NCI-H2107 treated with DMSO at 0.1 percent for 48 hours (cell line): ENCODE data around the gene MIPEP.
"Not testable (repeated sequence)": the region's sequence is repeated elsewhere in the genome, so short reads cannot be mapped to it uniquely, and the experiment has no call there.

Source experiments
- DNase-seq: peaks from one replicate; lab custom pipeline; 2025; ENCODE audit not compliant: unreplicated experiment; lab: John Stamatoyannopoulos, UW

The MIPEP gene

DNA sequence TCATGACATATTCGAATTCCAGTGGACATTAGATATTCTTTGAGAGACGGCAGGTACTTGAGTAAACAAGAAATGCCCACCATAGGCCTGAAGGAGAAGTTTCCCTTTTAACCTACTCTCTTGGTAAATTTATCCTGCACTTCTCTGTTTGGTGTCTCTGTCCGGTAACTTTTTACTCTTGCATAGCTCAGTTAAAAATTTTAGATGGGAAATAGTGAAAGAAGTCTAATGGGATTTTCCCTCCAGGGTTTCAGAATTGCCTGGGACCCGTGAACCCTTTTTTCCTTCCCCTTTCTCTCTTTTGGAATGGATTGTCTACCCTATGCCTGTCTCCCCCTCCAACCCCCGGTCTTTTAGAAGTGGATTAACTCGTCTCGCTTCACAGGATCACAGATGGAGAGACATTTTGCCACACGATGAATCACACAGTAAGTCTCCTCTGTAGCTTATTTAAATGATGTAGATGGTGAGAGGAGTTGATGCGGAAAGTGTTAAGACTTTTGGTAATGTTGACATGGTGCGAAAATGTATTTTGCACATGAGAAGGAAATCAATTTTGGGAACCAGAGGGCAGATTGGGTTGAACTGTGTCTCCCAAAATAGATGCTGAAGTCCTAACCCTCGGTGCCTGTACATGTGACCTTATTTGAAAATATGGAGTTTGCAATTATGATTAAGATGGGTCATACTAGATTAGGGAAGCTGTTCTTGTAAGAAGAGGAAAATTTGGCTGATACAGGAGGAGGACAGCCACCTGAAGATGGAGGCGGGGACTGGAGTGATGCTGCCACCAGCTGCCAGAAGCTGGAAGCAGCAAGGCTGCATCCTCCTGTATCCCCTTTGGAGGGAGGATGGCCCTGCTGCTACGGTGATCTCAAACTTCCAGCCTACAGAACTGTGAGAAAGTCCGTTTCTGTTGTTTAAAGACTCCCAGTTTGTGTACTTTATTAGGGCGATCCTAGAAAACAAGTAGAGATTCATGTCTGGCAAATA lies 711 bp upstream of the MIPEP start:
- DNase-seq = no peak

DNA sequence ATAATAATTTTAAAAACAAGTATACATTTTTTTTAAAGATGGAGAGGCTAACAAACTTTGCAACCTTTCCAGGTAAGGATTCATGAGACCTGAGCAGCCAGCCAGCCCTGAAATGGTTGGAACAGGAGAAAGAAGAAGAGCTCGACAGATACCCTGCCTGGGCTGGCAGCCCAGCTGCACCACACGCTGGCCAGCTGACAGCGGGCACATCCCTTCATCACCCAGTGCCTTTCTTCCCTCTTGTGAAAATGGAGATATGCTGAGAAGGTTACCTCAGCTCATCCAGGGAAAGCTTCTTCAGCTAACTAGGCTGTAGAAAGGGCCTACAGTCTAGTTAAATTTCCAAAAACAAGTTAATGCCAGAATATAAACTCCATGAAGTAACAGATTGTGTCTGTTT lies 4.8 kb downstream of the MIPEP start:
- DNase-seq = not testable (repeated sequence)

DNA sequence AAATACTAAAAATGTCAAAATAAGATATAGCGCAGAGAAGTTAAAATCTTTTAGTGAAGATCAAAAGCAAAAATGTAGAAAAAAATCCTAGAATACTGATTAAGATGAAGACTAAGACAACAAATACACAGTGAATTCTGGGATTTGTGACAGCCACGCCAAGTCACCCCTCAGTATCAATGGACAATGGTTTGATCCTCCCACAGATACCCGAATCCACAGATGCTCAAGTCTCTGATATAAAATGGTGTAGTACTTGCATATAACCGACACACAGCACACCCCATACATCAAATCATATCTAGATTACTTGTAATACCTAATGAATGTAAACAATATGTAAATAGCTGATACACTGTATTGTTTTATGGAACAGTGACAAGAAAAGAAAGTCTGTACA lies 5.9 kb downstream of the MIPEP start:
- DNase-seq = no peak

DNA sequence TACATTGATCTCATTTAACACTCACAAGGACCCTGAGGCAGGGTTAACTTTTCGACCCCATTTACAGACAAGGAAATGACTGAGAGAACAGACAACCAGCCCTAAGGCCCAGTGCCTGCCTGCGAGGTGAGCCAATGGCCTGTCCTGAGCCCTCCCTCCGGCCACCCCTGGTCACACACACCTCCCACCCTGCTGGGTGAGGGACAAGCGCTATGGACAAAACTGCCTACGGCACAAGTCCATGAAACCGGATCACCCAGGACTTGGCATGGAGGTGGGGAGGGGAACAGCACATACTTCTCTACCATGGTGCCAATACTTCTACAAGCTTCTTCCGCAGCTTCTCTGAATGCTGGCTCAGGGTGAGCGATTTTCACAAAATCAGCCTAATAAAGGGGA lies 7.8 kb downstream of the MIPEP start:
- not testable (repeated sequence) for DNase-seq

DNA sequence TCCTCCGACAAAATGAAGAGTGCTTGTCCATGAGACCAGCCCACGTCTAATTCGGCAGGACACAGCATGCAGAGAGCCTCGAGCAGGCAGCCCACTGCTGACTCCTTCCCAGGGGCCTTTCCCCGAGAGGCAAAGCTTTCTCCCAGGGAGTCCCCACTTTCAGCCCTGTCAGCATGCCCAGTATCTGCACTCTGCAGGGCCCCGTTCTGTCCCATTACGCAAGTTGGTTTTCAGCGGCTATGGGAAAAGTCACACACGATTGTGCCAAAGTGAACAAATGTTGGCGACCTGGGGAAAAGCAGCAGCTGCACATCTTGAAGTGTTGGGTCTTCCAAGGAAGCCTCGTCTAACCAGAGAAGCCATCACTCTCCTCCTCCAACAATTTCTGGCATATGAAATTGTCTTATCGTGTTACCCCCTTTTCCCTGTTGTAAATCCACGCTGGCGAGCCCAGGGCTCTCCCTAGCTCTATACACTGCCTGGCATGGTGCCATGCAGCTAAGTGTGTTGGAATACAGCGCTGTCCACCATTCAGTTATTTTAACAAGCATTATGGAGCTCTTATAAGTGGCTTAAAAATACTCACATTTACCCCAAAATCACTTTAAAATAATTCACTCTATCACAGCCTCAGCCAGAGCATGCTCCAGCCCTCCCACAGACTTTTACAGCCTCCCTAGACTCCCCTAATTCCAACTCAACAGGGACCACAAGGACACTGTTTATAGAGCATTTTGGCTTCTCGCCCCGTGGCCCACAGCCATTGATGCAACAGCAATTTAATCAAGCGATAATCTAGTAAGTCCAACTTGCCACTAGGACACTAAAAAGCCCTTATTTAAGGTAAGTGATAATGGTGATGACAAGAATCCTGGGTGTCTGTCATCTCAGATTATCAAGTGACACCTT lies 8.5 kb downstream of the MIPEP start:
- DNase-seq = not testable (repeated sequence)

DNA sequence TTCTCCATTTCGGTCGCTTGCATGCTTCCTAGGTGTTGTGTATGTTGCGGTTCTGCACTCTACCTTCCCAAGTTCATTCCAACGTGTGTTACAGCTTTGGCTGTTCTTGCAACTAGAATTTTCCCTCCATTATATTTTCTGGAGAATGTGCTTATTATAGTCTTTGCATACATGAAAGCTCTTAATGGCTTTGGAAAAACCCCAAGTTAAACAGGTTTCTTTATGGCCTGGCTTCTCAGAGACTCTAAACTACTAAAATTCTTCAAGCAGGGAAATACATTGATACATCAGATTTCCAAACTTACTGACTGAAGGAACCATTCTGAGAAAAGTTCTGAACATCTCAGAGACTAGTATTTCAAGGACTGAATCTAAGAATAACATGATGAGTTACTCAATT lies 11.9 kb downstream of the MIPEP start:
- no peak for DNase-seq

DNA sequence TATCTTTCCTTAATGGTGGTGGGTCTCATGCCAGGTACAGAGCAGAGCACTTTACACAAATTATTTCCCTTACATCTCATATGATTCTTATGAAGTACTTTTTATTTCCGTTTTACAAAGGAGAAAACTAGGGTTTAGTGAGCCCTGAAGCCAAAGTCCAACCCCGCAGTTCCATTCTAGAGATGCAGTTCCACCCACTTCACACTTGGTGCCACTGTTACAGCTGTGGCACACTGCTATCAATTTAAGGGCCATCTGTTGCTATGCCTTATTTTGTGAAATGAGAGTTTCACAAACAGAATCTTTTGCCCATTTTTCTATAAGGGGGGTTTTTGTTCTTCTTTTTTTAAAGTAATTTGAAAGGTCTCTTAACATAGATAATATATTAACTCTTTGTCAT lies 12.9 kb downstream of the MIPEP start:
- no peak for DNase-seq

DNA sequence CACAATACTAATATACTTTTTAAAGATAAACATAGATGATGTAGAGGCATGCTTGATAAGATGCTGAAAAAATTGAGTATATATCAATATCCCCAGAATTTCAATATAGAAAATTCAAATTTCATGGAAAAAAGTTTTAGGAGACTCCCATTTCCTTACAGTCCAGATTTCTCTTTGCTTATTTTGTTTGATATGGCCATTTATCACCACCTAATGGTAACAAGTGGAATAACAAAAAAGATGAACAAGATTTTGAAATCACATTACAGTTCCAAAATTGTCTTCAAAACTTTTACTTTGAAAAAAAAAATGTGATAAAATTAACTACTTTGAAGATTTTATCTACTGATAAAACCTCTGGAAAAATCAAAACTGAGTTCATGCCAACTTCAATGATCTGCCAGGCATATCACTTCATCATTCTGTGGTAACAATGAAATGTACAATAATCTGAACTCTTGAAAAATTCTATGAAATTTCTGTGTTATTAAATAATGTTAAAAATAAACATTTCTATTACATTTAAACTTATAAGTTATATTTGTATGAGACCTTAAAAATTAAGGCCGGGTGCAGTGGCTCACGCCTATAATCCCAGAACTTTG lies 17.5 kb downstream of the MIPEP start:
- DNase-seq = no peak

DNA sequence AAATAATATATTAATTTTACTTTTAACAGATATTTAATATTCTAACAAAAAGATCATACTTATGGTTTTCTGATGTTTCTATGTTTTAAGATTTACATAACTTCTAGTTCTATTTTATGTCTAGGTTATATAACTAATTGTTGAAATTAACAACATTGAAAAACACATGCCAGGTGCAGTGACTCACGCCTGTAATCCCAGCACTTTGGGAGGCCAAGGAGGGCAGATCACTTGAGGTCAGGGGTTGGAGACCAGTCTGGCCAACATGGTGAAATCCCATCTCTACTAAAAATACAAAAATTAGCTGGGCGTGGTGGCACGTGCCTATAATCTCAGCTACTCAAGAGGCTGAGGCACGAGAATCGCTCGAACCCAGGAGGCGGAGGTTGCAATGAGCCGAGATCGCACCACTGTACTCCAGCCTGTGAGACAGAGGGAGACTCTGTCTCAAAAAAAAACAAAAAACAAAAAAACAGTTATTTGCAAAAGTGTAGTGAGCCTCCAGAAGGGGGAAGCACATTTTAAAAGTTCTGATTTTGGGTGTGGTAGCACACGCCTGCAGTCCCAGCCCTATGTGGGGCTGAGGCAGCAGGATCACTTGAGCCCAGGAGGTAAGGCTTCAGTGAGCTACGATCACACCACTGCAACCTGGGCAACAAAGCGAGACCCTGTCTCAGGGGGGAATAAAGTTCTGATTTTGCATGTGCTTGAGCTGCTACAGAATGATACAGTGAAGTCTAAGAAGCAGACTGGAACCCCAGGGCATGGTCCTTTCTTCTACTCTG lies 18.7 kb downstream of the MIPEP start:
- DNase-seq = no peak

DNA sequence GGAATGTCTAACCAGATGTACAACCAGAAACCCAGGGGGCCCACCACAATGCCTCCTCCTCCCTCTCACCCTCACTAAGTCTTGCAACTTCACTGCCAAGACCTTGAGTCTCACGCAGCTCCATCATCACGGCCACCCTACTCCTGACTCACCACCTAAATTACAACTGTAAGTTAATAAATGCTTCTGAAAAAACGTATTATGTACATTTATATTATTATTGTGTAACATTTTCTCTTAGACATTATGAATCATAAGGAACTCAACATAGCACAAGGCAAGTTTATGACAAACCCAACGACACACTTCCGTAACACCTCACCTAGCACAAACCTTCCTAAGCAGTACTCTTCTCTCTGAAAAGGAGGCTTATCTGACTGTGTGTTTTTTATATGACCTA lies 20.7 kb downstream of the MIPEP start:
- DNase-seq = no peak

DNA sequence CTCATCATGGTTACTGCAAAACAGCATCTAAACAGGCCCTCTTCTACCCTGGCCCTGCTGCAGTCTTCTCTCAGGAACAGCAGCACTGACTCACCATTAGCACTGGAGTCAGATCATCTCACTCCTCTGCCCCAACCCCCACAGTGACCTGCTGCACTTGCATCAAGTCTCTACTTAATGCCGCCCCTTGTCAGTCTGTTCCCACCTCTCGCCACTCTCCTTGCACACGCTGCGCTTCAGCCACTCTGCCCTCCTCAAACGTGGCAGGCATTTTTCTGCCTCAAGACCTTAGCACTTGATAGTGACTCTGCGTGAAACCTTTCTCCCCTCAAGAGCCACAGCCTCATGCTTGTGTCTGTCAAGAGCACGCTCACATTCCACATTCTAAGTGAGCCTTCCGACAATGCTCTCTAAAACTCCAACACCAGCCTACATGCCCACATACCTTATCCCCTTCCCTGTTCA lies 22.1 kb downstream of the MIPEP start:
- DNase-seq = no peak

DNA sequence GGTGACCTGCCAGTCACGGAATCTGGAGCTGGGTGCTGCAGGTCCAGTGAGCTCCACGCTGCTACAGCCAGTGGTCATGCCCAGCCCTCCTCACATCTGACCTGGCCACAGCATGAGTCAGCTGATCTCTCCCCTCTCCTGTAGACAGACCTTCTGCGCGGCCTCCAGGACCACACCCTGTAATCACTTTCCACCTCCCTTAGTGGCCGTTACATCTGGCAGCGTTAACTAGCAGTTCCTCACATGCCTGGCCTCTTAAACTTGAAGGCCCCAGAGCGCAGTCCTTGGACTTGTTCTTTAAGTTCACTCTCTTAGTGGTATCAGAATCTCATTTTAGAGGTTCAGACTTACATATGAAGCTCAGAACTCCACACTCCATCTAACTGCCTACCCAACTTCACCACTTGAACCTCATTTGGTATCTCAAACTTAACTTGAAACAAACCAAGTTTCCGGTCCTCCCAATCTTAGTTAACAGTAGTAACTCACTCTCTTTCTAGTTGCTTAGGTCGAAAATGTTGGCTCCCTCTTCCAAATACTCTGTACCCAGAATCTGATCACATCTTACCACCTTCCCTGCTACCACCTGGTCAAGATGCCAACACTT lies 22.7 kb downstream of the MIPEP start:
- no peak for DNase-seq

DNA sequence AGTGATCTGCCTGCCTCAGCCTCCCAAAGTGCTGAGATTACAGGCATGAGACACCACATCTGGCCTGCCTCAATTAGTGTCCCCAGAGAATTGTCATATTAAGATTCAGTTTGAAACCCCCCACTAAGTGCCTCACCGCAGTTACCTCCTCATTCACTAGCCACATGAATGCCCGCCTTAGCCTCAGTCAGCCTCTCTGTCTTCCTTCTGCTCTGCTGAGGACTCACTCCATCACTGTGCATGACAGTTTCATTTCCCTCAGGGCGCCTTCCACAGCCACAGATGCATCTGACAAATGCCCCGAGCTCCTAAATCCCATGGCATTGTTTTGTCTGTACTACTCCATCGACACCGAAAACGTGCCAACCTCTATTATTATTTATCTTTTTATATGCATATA lies 23.3 kb downstream of the MIPEP start:
- no peak for DNase-seq

DNA sequence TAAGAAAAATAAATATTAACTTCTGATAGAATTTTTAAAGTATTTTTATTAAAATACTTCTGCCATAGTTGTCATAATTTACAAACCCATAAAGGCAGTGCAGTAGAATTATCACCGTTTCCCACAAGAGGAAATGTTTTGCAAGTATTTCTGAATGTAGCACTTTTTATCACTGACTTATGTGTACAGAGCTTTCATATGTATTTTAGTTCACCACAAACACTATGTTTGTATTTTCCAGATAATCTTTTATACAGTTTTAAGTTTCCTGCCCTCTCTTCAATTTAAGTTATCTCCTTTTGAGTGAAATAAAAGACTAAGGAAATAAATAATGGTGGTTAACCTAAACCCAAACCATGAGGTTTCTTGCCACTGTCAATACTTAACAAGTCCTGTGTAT lies 24.2 kb downstream of the MIPEP start:
- no peak for DNase-seq

DNA sequence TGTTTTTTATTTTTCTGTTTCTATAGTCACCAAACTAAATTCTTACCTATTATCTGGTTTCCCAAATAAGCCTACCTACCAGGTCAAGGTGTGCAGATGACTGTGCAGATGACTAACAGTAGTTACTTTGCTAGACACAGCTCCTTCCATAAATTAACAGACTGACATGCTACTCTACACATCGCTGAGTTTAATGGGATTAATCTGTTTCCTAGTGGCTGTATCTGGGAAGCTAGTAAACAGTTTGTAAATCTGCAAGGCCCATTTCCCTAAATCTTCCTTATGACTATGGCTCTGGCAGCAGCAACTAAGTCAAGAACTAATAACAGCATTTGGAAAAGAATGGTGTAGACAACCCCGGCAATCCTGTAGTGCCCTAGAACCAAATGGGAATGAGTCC lies 27.9 kb downstream of the MIPEP start:
- DNase-seq = no peak

DNA sequence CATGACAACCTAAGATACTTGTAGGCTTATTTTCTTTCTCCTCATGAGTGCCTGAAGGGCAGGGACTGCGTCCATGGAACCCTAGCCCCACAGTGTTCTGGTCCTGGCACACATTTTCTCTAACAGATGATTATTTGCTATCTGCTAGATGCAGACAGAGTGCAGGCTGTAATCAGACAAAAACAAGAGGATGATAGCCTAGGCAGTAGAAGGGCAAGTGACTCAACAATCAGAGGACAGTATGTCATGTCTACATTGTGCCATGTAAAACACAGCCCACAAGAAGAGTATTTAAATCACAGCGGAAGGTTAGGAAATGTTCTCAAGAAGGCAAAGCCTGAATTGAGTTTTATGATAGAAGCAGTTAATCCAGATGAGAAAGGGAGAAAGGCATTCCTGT lies 29.3 kb downstream of the MIPEP start:
- no peak for DNase-seq

DNA sequence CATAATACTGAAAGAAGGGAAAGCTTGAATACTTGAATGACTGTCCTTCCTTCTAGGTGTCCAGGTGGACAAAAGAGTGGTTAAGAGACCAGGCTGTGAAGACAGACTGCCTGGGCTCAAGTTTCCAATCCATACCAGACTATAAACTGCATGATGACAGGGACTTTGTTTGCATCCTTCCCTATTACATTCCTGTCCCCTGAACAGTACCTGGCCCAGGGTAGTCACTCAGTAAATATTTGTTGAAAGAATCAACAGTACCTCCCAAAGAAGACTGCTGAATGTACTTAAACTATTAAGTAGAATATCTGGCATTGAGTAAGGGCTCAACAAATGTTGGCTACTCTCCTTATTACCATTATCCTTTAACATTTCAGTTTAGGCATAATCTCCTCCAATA lies 29.7 kb downstream of the MIPEP start:
- DNase-seq = no peak

DNA sequence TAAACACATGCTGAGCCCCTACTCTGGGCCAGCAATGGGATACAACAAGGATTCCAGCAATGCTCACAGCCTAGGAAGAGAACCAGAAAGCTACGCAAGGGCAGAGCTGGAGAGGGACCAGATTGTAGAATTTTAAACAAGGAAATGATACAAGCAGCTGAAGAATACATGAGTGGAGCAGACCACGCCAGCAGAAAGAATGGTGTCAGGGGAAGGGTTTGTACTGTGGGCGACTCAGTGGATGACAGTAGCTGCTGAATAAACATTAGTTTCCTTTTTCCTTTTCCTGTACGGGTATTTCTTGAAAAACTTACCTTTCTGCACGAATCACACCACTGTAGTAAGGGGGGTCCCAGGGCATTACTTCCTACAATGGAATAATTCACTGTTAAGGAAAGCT lies 30.7 kb downstream of the MIPEP start:
- no peak for DNase-seq

DNA sequence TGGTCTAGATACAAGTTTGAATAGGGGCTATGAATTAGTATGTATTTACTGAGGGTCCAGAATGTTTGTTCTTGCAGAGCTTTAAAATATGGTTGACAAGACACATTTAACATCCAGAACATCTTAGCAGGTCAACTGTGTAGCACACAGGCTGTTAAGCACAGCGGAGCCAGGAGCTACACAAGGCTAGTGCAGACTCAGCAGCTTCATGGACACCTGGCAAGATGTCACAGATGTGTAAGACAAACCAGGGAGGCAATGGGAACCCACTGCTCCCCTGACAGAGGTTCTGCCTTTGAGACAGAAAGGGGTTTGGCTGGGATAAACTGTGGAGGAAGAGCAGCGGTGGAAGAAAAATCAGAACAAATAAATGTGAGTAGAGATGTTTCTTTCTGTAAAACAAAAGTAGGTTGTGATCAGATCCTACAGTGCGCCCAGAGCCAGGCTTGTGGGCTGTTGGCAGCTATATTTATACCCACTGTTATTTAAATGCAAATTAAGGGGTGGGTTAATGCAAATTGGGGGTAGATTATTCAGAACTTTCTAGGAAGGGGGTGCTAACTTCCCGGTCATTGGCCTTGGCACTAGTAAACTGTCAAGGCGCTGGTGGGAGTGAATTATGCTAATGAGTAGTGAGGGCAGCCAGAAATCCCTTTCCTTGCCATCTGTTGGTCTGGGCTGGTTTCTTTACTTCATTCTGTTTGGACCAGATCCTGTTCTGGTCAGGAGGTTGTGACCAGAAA lies 33.0 kb downstream of the MIPEP start:
- no peak for DNase-seq
